HG03575 (cell line): ENCODE data around the gene LETM1.

Experiments
- ATAC-seq: cut with Tn5 transposase; IDR thresholded peaks from one replicate; pipeline ENCODE4 v1.9.1; 2021; ENCODE audit not compliant: unreplicated experiment, insufficient number of reproducible peaks, low FRiP score; ENCODE audit errors: extremely low read depth

Gene LETM1

GRCh38 chr4:1834047-1834775 is 21.7 kb downstream of the LETM1 start:
- ATAC-seq, result no peak

- ATAC-seq, result no peak
These were observed 22.5 kb downstream of the LETM1 start for GRCh38 chr4:1833307-1834046.

GRCh38 chr4:1832690-1833089 is 23.3 kb downstream of the LETM1 start:
- ATAC-seq, result no peak

- ATAC-seq, result no peak
These were observed 24.6 kb downstream of the LETM1 start for GRCh38 chr4:1831331-1831730.

GRCh38 chr4:1830642-1831228 is 25.2 kb downstream of the LETM1 start:
- ATAC-seq, result no peak

- no peak for ATAC-seq
These were observed 25.7 kb downstream of the LETM1 start for GRCh38 chr4:1830234-1830633.

GRCh38 chr4:1826531-1827350 is 29.2 kb downstream of the LETM1 start:
- no peak for ATAC-seq

GRCh38 chr4:1825326-1825725 is 30.6 kb downstream of the LETM1 start:
- no peak for ATAC-seq

GRCh38 chr4:1824746-1825145 is 31.2 kb downstream of the LETM1 start:
- ATAC-seq, result no peak

- no peak for ATAC-seq
These were observed 32.4 kb downstream of the LETM1 start for GRCh38 chr4:1823545-1823932.

GRCh38 chr4:1822568-1823544 is 33.1 kb downstream of the LETM1 start:
- no peak for ATAC-seq

- ATAC-seq, result no peak
These were observed 34.0 kb downstream of the LETM1 start for GRCh38 chr4:1821679-1822567.

- no peak for ATAC-seq
These were observed 36.1 kb downstream of the LETM1 start for GRCh38 chr4:1819816-1820215.

- no peak for ATAC-seq
These were observed 36.7 kb downstream of the LETM1 start for GRCh38 chr4:1819284-1819683.

- no peak for ATAC-seq
These were observed 39.7 kb downstream of the LETM1 start for GRCh38 chr4:1815997-1816860.

- ATAC-seq, result no peak
These were observed 40.6 kb downstream of the LETM1 start for GRCh38 chr4:1815096-1815996.
